Endodermal cell (in vitro differentiated cells): ENCODE measurements around the gene CORT. TPM values are rescaled to one million over a fixed set of nuclear protein-coding genes. Genes with fewer than 3 reads are reported as not detected.

Experiments
- DNase-seq: peaks from one replicate; pipeline ENCODE4 v3.0.0-alpha.2; 2017
- H3K27ac ChIP-seq: 2 replicates; pipeline ENCODE4 v1.5.1; 2013; ENCODE audit warnings: mild to moderate bottlenecking, low read depth, low read length, moderate library complexity
- H3K27me3 ChIP-seq: 2 replicates; pipeline ENCODE4 v1.6.1; 2013; ENCODE audit warnings: mild to moderate bottlenecking, low read length, moderate library complexity; ENCODE audit not compliant: insufficient read depth, control insufficient read depth, poor library complexity, severe bottlenecking
- H3K36me3 ChIP-seq: 2 replicates; pipeline ENCODE4 v1.7.0; 2013; ENCODE audit warnings: mild to moderate bottlenecking, low read length, moderate library complexity; ENCODE audit not compliant: control insufficient read depth, insufficient read depth
- H3K4me1 ChIP-seq: one replicate; pipeline ENCODE4 v1.7.0; 2013; ENCODE audit warnings: low read length; ENCODE audit not compliant: control insufficient read depth, insufficient read depth
- H3K4me3 ChIP-seq: 2 replicates; pipeline ENCODE4 v1.5.1; 2013; ENCODE audit warnings: mild to moderate bottlenecking, low read length, moderate library complexity
- H3K9ac ChIP-seq: 2 replicates; pipeline ENCODE4 v1.6.1; 2013; ENCODE audit warnings: mild to moderate bottlenecking, low read length, moderate library complexity; ENCODE audit not compliant: poor library complexity, severe bottlenecking; ENCODE audit errors: extremely low read depth
- H3K9me3 ChIP-seq: 2 replicates; pipeline ENCODE4 v1.6.1; 2013; ENCODE audit warnings: mild to moderate bottlenecking, low read length, moderate library complexity; ENCODE audit not compliant: control insufficient read depth
- H3K27ac Mint-ChIP-seq: 2 replicates; pipeline ENCODE4 v1.8.0; 2020; ENCODE audit warnings: mixed read lengths
- H3K27me3 Mint-ChIP-seq: 2 replicates; pipeline ENCODE4 v1.8.0; 2021; ENCODE audit warnings: mild to moderate bottlenecking, mixed read lengths; ENCODE audit not compliant: insufficient read depth
- H3K36me3 Mint-ChIP-seq: 2 replicates; pipeline ENCODE4 v1.8.0; 2020; ENCODE audit warnings: low read depth, mixed read lengths
- H3K4me1 Mint-ChIP-seq: 2 replicates; pipeline ENCODE4 v1.8.0; 2020; ENCODE audit warnings: mixed read lengths
- H3K4me3 Mint-ChIP-seq: 2 replicates; pipeline ENCODE4 v1.8.0; 2020; ENCODE audit warnings: mild to moderate bottlenecking, moderate library complexity, mixed read lengths
- H3K9me3 Mint-ChIP-seq: 2 replicates; pipeline ENCODE4 v1.8.0; 2020; ENCODE audit warnings: mild to moderate bottlenecking, mixed read lengths
- WGBS, 2 experiments: methylation state at CpG; one replicate each; pipeline versions ENCODE4 v1.1.5 to v1.1.7; 2013; ENCODE audit warnings: missing lambda C conversion rate in 2 of 2, mixed read lengths in 1 of 2; ENCODE audit not compliant: insufficient coverage in 1 of 2, insufficient read length in 1 of 2; 5-methylcytosine and 5-hydroxymethylcytosine counted together
- total RNA-seq, 2 donors: library from RNA; stranded (reverse); fragmentation: NEBNext Ultra II Directional in 1 of 2; extraction: Animal tissue kit (Norgen Biotek cat#: 25700) in 1 of 2; gene quantifications; 2 replicates in 1 of 2; 3 replicates in 1 of 2; pipeline ENCODE4 v1.2.1, GENCODE V29; 2021
- TF ChIP-seq, protein P1 (sequence below): fragments of 200-600 bp; sonication (generic); conservative IDR thresholded peaks from 2 replicates; pipeline ENCODE4 v1.5.0; 2021; ENCODE audit warnings: antibody characterized with exemption, mild to moderate bottlenecking

Gene CORT
- total RNA-seq, 2 donors from 2014 or later = 0.53 to 1.3 TPM

DNA sequence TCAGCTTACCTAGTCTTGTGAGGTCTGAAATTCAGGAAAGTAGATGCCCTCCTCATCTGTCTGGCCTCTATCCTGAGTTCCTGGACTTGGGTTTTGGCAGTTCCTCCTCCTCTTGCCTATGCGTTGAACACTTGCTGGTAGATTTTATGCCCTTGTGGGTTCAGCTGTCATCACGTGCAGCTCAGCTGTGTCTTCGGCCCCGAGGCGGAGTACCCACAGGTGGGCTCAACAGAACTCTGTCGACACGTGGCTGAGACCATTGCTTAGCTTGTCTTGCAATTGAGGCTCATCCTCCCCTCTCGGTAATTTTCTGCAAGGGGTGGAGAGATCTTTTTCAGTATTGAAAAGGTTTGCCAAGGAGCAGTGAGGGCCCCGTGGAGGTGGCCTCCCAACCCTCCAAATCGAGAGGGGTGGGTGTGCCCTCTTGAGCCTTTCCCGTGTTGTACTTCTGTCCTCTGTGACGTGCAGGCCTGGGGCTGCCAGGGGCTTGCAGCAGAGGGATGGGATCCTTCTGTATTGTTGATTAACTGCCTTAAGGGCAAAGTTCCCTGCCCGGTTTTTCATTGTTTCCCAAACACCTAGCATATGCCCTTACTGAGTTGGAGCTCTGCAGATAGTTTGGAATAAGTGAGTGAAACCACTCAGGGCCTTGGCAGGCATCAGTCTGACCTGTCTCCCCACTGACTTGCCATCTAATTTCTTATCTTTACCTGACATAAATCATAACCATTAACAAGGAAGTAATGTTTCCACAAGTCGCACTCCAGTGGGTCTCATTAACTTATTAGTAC is 16.7 kb upstream of the CORT start:
- WGBS, 2 experiments = 89 to 93% methylated on average over 9 to 14 of the region's 14 CpGs
- no peaks in the 10 kb centered on the region for H3K27me3 ChIP-seq
- Mint-ChIP-seq H3K4me1 (peaks cover 10% of the 10 kb centered on the region), H3K27me3 (peaks cover 2% of the 10 kb centered on the region), H3K36me3 (peaks cover 2% of the 10 kb centered on the region), H3K4me3 (no peak overlapping the region), H3K27ac (no peak overlapping the region), H3K9me3 (no peaks in the 10 kb centered on the region)
- no peaks in the 10 kb centered on the region for H3K9me3 ChIP-seq
- no peak overlapping the region for H3K27ac ChIP-seq
- H3K4me1 ChIP-seq = no peaks in the 10 kb centered on the region
- no peak overlapping the region for H3K9ac ChIP-seq
- H3K36me3 ChIP-seq = no peaks in the 10 kb centered on the region
- no peak overlapping the region for H3K4me3 ChIP-seq
- no peak for DNase-seq
- TF ChIP-seq, protein P1, sequence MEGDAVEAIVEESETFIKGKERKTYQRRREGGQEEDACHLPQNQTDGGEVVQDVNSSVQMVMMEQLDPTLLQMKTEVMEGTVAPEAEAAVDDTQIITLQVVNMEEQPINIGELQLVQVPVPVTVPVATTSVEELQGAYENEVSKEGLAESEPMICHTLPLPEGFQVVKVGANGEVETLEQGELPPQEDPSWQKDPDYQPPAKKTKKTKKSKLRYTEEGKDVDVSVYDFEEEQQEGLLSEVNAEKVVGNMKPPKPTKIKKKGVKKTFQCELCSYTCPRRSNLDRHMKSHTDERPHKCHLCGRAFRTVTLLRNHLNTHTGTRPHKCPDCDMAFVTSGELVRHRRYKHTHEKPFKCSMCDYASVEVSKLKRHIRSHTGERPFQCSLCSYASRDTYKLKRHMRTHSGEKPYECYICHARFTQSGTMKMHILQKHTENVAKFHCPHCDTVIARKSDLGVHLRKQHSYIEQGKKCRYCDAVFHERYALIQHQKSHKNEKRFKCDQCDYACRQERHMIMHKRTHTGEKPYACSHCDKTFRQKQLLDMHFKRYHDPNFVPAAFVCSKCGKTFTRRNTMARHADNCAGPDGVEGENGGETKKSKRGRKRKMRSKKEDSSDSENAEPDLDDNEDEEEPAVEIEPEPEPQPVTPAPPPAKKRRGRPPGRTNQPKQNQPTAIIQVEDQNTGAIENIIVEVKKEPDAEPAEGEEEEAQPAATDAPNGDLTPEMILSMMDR = no peak

DNA sequence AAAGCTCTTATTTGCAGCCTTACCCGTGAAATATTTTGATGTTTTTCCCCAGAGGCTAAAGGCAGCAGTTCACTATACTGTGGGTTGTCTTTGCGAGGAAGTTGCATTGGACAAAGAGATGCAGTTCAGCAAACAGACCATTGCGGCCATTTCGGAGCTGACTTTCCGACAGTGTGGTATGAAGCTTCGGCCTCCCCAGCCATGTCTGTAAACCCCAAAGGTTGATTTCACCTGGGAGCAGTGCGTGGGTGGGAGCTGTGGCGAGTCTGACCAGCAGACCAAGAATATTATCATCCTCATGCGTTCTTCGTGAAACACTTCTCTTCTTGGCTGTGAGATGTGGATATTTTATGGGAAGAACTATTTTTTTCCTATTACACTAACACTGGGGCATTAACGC is 16.0 kb upstream of the CORT start:
- Histone ChIP-seq H3K4me1 (no peaks in the 10 kb centered on the region), H3K27ac (no peak overlapping the region), H3K4me3 (no peak overlapping the region), H3K9ac (no peak overlapping the region), H3K27me3 (no peaks in the 10 kb centered on the region), H3K9me3 (no peaks in the 10 kb centered on the region), H3K36me3 (no peaks in the 10 kb centered on the region)
- Mint-ChIP-seq H3K9me3 (no peaks in the 10 kb centered on the region), H3K4me3 (no peak overlapping the region), H3K4me1 (peaks cover 15% of the 10 kb centered on the region), H3K27ac (no peak overlapping the region), H3K36me3 (peaks cover 2% of the 10 kb centered on the region), H3K27me3 (peaks cover 2% of the 10 kb centered on the region)
- DNase-seq = no peak
- TF ChIP-seq, protein P1 = no peak
- WGBS, 2 experiments = 96 to 100% methylated on average over 3 to 9 of the region's 11 CpGs

DNA sequence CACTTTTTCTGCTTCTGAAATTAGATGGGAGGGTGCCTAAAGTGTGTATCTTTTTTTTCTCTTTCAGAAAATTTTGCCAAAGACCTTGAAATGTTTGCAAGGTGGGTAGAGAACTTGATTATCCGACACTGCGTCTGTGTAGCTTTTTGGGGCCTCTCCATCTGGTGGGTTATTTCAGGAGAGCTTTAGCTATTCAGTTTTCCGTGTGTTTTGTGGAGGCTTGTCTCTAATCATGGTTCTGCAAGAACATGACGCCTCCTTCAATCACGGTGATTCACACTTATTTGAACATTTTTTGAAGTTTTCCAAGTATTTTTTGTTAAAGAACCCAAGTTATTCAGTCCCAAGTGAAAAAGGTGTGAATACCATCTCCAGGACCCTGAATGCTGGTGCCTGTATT is 15.2 kb upstream of the CORT start:
- H3K9me3 ChIP-seq = no peaks in the 10 kb centered on the region
- Mint-ChIP-seq H3K36me3 (peaks cover 2% of the 10 kb centered on the region), H3K4me1 (peaks cover 16% of the 10 kb centered on the region), H3K9me3 (no peaks in the 10 kb centered on the region), H3K27ac (no peak overlapping the region), H3K4me3 (no peak overlapping the region), H3K27me3 (no peaks in the 10 kb centered on the region)
- DNase-seq = no peak
- H3K9ac ChIP-seq = no peak overlapping the region
- no peaks in the 10 kb centered on the region for H3K27me3 ChIP-seq
- TF ChIP-seq, protein P1 = no peak
- H3K4me3 ChIP-seq = no peak overlapping the region
- H3K4me1 ChIP-seq = no peaks in the 10 kb centered on the region
- H3K27ac ChIP-seq = no peak overlapping the region
- WGBS, 2 experiments = 95 to 96% methylated on average over 5 of the region's 5 CpGs
- H3K36me3 ChIP-seq = no peaks in the 10 kb centered on the region
